Measurements from ENCODE around the gene DPP10.

Gene DPP10

GRCh38 chr2:115161771-115162493 lies 719.5 kb downstream of the DPP10 start (continued):
- TF ChIP-seq AEBP2 (tag by site-specific recombination; IDR thresholded peaks at IDR 0.05; ENCODE audit: borderline replicate concordance) (no peak), ZNF362 (tag by site-specific recombination; IDR thresholded peaks at IDR 0.05) (no peak), KLF10 (tag by site-specific recombination; IDR thresholded peaks at IDR 0.05) (no peak), ZNF561 (tag by site-specific recombination; IDR thresholded peaks at IDR 0.05; ENCODE audit: borderline replicate concordance) (no peak)

- Histone ChIP-seq H3K9me3 (ENCODE audit: control insufficient read depth, insufficient read depth, low read depth, low read length) (no peaks in the 10 kb centered on the region), H3K36me3 (ENCODE audit: control insufficient read depth in 2 of 2, insufficient read depth in 1 of 2, low read length in 2 of 2) (no peaks in the 10 kb centered on the region), H3K27ac (ENCODE audit: extremely low read depth, low read depth, low read length) (no peak overlapping the region), H3K4me1 (ENCODE audit: control insufficient read depth, insufficient read depth, low read length) (no peaks in the 10 kb centered on the region), H3K4me3 (ENCODE audit: low read depth, low read length) (no peak overlapping the region)
- ChIA-PET CTCF (interaction anchor here (0.7 kb wide), 1 partner anchor 123 kb away, joined by 3 read pairs; no protein-coding TSS in a partner anchor), POLR2A (no interaction called here)
- TF ChIP-seq ZNF37A (tag by site-specific recombination; IDR thresholded peaks at IDR 0.05) (no peak), PRDM6 (tag by site-specific recombination; IDR thresholded peaks at IDR 0.05) (no peak), YY2 (tag by site-specific recombination; IDR thresholded peaks at IDR 0.05) (no peak), ZNF133 (tag by site-specific recombination; IDR thresholded peaks at IDR 0.05) (no peak), EGR2 (tag by site-specific recombination; IDR thresholded peaks at IDR 0.05; ENCODE audit: low read depth) (no peak), IKZF3 (tag by site-specific recombination; IDR thresholded peaks at IDR 0.05) (no peak)
Observed at GRCh38 chr2:115162494-115163293, 720.3 kb downstream of the DPP10 start.

- Histone ChIP-seq H3K36me3 (ENCODE audit: control insufficient read depth in 2 of 2, insufficient read depth in 1 of 2, low read length in 2 of 2) (no peaks in the 10 kb centered on the region), H3K9me3 (ENCODE audit: control insufficient read depth, insufficient read depth, low read depth, low read length) (no peaks in the 10 kb centered on the region), H3K27ac (ENCODE audit: extremely low read depth, low read depth, low read length) (no peak overlapping the region), H3K4me1 (ENCODE audit: control insufficient read depth, insufficient read depth, low read length) (no peaks in the 10 kb centered on the region), H3K4me3 (ENCODE audit: low read depth, low read length) (no peak overlapping the region)
- TF ChIP-seq ZNF10 (tag by site-specific recombination; IDR thresholded peaks at IDR 0.05) = no peak
- POLR2A ChIA-PET = no interaction called here
- CTCF ChIA-PET = interaction anchor here (0.6 to 0.7 kb wide), 3 partner anchors 38 to 1331 kb away, joined by 3 read pairs; no protein-coding TSS in a partner anchor
Observed at GRCh38 chr2:115163572-115163971, 721.1 kb downstream of the DPP10 start.

GRCh38 chr2:115165529-115166109 lies 723.2 kb downstream of the DPP10 start:
- H3K9me3 ChIP-seq (ENCODE audit: control insufficient read depth, insufficient read depth, low read depth, low read length) = no peaks in the 10 kb centered on the region
- ChIA-PET CTCF (interaction anchor here (0.6 to 2.0 kb wide), 11 partner anchors 10 to 1770 kb away, joined by 3 to 15 read pairs (median 3); no protein-coding TSS in a partner anchor), POLR2A (no interaction called here)
- no peak for TF ChIP-seq ZNF112 (tag by site-specific recombination; IDR thresholded peaks at IDR 0.05)
- no peak for TF ChIP-seq ZFP37 (tag by site-specific recombination; IDR thresholded peaks at IDR 0.05)
- peak; percentile 35 for TF ChIP-seq ZNF654 (tag by site-specific recombination; IDR thresholded peaks at IDR 0.05; ENCODE audit: low read depth)
- TF ChIP-seq SP3 (tag by site-specific recombination; IDR thresholded peaks at IDR 0.05) = no peak
- H3K4me3 ChIP-seq (ENCODE audit: low read depth, low read length) = no peak overlapping the region
- no peaks in the 10 kb centered on the region for H3K4me1 ChIP-seq (ENCODE audit: control insufficient read depth, insufficient read depth, low read length)
- no peak overlapping the region for H3K27ac ChIP-seq (ENCODE audit: extremely low read depth, low read depth, low read length)
- H3K36me3 ChIP-seq (ENCODE audit: control insufficient read depth in 2 of 2, insufficient read depth in 1 of 2, low read length in 2 of 2) = no peaks in the 10 kb centered on the region
